Trophoblast cell (in vitro differentiated cells and primary cell): ENCODE data around the gene CCDC18.
"Not testable (repeated sequence)": the region's sequence is repeated elsewhere in the genome, so short reads cannot be mapped to it uniquely, and the experiment has no call there.

ENCODE experiments used
- DNase-seq, 2 donors: peaks; one replicate each; pipeline ENCODE4 v3.0.0-alpha.2; 2016
- H2AFZ ChIP-seq: 2 replicates; pipeline ENCODE4 v1.6.1; 2013; ENCODE audit warnings: low read length, moderate library complexity, mild to moderate bottlenecking; ENCODE audit not compliant: insufficient read depth, poor library complexity
- H2AK5ac ChIP-seq: 2 replicates; pipeline ENCODE4 v1.6.1; 2013; ENCODE audit warnings: mild to moderate bottlenecking, low read length
- H2BK120ac ChIP-seq: 2 replicates; pipeline ENCODE4 v1.6.1; 2013; ENCODE audit warnings: low read length, mild to moderate bottlenecking, moderate library complexity; ENCODE audit not compliant: insufficient read depth, poor library complexity
- H2BK12ac ChIP-seq: 2 replicates; pipeline ENCODE4 v1.6.1; 2013; ENCODE audit warnings: mild to moderate bottlenecking, low read length, moderate library complexity
- H2BK5ac ChIP-seq: 2 replicates; pipeline ENCODE4 v1.6.1; 2013; ENCODE audit warnings: low read length, low read depth, moderate library complexity, mild to moderate bottlenecking; ENCODE audit not compliant: poor library complexity
- H3K14ac ChIP-seq: 2 replicates; pipeline ENCODE4 v1.6.1; 2013; ENCODE audit warnings: mild to moderate bottlenecking, low read length
- H3K18ac ChIP-seq: 2 replicates; pipeline ENCODE4 v1.6.1; 2013; ENCODE audit warnings: mild to moderate bottlenecking, low read length
- H3K23ac ChIP-seq: 2 replicates; pipeline ENCODE4 v1.6.1; 2013; ENCODE audit warnings: low read length
- H3K27ac ChIP-seq: 2 replicates; pipeline ENCODE4 v1.5.1; 2013; ENCODE audit warnings: low read depth, mild to moderate bottlenecking, inconsistent platforms, low read length, moderate library complexity
- H3K27me3 ChIP-seq: 2 replicates; pipeline ENCODE4 v1.6.1; 2013; ENCODE audit warnings: inconsistent platforms, mild to moderate bottlenecking, low read length, moderate library complexity; ENCODE audit not compliant: insufficient read depth
- H3K36me3 ChIP-seq, 2 experiments: 1 replicate in 1 of 2; 2 replicates in 1 of 2; pipeline ENCODE4 v1.6.1; 2013; ENCODE audit warnings: low read length in 2 of 2, mild to moderate bottlenecking in 2 of 2, moderate library complexity in 1 of 2; ENCODE audit not compliant: insufficient read depth in 2 of 2, control insufficient read depth in 1 of 2
- H3K4ac ChIP-seq: 2 replicates; pipeline ENCODE4 v1.6.1; 2013; ENCODE audit warnings: low read depth, mild to moderate bottlenecking, low read length, moderate library complexity
- H3K4me1 ChIP-seq, 2 experiments: 1 replicate in 1 of 2; 2 replicates in 1 of 2; pipeline ENCODE4 v1.6.1; 2013; ENCODE audit warnings: low read length in 2 of 2, mild to moderate bottlenecking in 2 of 2, moderate library complexity in 1 of 2; ENCODE audit not compliant: insufficient read depth in 2 of 2, control insufficient read depth in 1 of 2
- H3K4me2 ChIP-seq: 2 replicates; pipeline ENCODE4 v1.6.1; 2013; ENCODE audit warnings: inconsistent platforms, mild to moderate bottlenecking, low read length, moderate library complexity
- H3K4me3 ChIP-seq: 2 replicates; pipeline ENCODE4 v1.5.1; 2013; ENCODE audit warnings: mild to moderate bottlenecking, low read depth, low read length, inconsistent platforms
- H3K79me1 ChIP-seq: one replicate; pipeline ENCODE4 v1.6.1; 2013; ENCODE audit warnings: low read length
- H3K79me2 ChIP-seq: 2 replicates; pipeline ENCODE4 v1.6.1; 2013; ENCODE audit warnings: low read length, mild to moderate bottlenecking; ENCODE audit not compliant: control insufficient read depth, insufficient read depth, poor library complexity
- H3K9ac ChIP-seq: 2 replicates; pipeline ENCODE4 v1.6.1; 2013; ENCODE audit warnings: mild to moderate bottlenecking, low read length
- H3K9me3 ChIP-seq: 2 replicates; pipeline ENCODE4 v1.6.1; 2013; ENCODE audit warnings: low read depth, mild to moderate bottlenecking, control low read depth, inconsistent platforms, low read length; ENCODE audit not compliant: insufficient read depth
- H4K12ac ChIP-seq: 2 replicates; pipeline ENCODE4 v1.6.1; 2013; ENCODE audit warnings: low read depth, mild to moderate bottlenecking, low read length, moderate library complexity
- H4K8ac ChIP-seq: 2 replicates; pipeline ENCODE4 v1.6.1; 2013; ENCODE audit warnings: low read depth, mild to moderate bottlenecking, low read length, moderate library complexity
- H4K91ac ChIP-seq: one replicate; pipeline ENCODE4 v1.6.1; 2013; ENCODE audit warnings: low read depth, mild to moderate bottlenecking, low read length, moderate library complexity
- WGBS: extraction: QIAGEN DNeasy Blood & Tissue Kit; methylation state at CpG from one replicate; pipeline ENCODE4 v1.1.7; 2013; ENCODE audit warnings: missing lambda C conversion rate; ENCODE audit not compliant: insufficient read length, insufficient coverage; ENCODE audit errors: extremely low coverage; 5-methylcytosine and 5-hydroxymethylcytosine counted together

Gene CCDC18

DNA sequence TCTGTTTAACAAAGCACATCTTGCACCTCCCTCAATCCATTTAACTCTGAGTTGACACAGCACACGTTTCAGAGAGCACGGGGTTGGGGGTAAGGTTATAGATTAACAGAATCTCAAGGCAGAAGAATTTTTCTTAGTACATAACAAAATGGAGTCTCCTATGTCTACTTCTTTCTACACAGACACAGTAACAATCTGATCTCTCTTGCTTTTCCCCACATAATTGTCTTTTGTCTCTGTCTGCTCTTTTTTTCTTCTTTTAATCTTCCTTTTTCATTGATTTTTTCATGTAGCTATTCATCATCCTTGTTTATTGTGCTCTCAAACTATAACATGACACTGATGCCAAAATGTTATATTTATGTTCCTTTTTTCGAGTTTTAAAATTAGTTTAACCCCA is 97.0 kb downstream of the CCDC18 start:
- no CpG with 5 or more reads among the region's 3 CpGs for WGBS
- H3K9ac ChIP-seq: not testable (repeated sequence)

DNA sequence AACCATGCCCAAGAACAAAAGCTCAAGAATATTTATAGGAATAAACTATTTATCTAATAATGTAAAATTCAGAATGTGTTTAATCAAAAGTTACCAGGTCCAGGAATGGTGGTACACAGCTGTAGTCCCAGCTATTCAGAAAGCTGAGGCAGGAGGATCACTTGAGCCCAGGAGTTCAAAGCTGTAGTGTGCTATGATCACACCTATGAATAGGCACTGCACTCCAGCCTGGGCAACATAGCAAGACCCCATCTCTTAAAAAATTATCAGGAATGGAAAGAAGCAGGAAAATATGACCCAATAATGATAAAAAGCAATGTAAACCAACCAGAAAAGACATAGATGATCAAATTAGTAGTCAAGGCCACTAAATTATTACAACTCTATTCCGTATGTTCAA is 103.0 kb downstream of the CCDC18 start:
- no peak overlapping the region for H2AFZ ChIP-seq

More for the DNA sequence above, 97.0 kb downstream of the CCDC18 start:
- H4K12ac ChIP-seq, H2AK5ac ChIP-seq, H3K27ac ChIP-seq, H3K4me1 ChIP-seq, H3K4me3 ChIP-seq, H3K9me3 ChIP-seq, H3K14ac ChIP-seq, H3K23ac ChIP-seq, H3K79me1 ChIP-seq, H4K91ac ChIP-seq, H2AFZ ChIP-seq, DNase-seq, H3K27me3 ChIP-seq, H3K4me2 ChIP-seq, H2BK120ac ChIP-seq, H2BK12ac ChIP-seq, H3K18ac ChIP-seq, H3K36me3 ChIP-seq, H4K8ac ChIP-seq, H2BK5ac ChIP-seq, H3K4ac ChIP-seq, H3K79me2 ChIP-seq: not testable (repeated sequence)

DNA sequence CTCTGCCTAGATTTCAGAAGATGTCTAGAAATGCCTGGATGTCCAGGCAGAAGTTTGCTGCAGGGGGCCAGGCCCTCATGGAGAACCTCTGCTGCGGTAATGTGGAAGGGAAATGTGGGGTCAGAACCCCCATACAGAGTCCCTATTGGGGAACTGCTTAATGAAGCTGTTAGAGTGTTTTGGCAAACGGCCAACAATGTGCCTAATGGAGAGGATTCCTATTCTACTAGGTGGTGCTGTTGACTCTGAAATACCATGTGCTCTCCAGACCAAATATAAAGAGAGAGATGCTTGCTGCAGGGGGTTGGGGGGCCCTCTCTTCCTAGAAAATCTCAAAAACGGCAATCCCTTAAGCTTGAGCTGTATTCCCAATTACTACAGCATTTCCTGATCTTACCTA is 108.0 kb downstream of the CCDC18 start:
- H3K4ac ChIP-seq: no peak overlapping the region
- H3K4me3 ChIP-seq: no peak overlapping the region
- H3K9me3 ChIP-seq: no peaks in the 10 kb centered on the region
- no peak overlapping the region for H2AFZ ChIP-seq
- WGBS: no CpG with 5 or more reads among the region's 3 CpGs
- no peak for DNase-seq
- no peaks in the 10 kb centered on the region for H3K79me1 ChIP-seq
- H3K79me2 ChIP-seq: no peaks in the 10 kb centered on the region
- no peaks in the 10 kb centered on the region for H3K27me3 ChIP-seq
- H3K23ac ChIP-seq: no peak overlapping the region
- no peak overlapping the region for H3K9ac ChIP-seq
- no peak overlapping the region for H3K18ac ChIP-seq
- H3K36me3 ChIP-seq: peaks cover 2% of the 10 kb centered on the region in 2 experiments
- H2BK120ac ChIP-seq: no peak overlapping the region
- H3K4me1 ChIP-seq: no peaks in the 10 kb centered on the region
- H4K12ac ChIP-seq: no peak overlapping the region
- no peak overlapping the region for H3K27ac ChIP-seq
- no peak overlapping the region for H2BK5ac ChIP-seq
- H2AK5ac ChIP-seq: no peak overlapping the region
- no peak overlapping the region for H4K91ac ChIP-seq
- H3K4me2 ChIP-seq: no peak overlapping the region
- H3K14ac ChIP-seq: no peak overlapping the region
- H4K8ac ChIP-seq: no peak overlapping the region
- H2BK12ac ChIP-seq: no peak overlapping the region

More for the DNA sequence above, 103.0 kb downstream of the CCDC18 start:
- Histone ChIP-seq H3K4ac (no peak overlapping the region), H2BK120ac (no peak overlapping the region), H4K8ac (no peak overlapping the region), H4K12ac (no peak overlapping the region), H4K91ac (no peak overlapping the region), H2BK12ac (no peak overlapping the region), H3K23ac (no peak overlapping the region), H3K9ac (no peak overlapping the region), H3K27me3 (no peaks in the 10 kb centered on the region), H3K79me2 (no peaks in the 10 kb centered on the region), H3K27ac (no peak overlapping the region), H3K9me3 (peaks cover 3% of the 10 kb centered on the region), H3K18ac (no peak overlapping the region), H3K4me1 (no peaks in the 10 kb centered on the region), H3K79me1 (no peaks in the 10 kb centered on the region), H3K4me3 (no peak overlapping the region), H3K36me3 (peaks cover 2 to 6% of the 10 kb centered on the region in 2 experiments), H2AK5ac (no peak overlapping the region), H3K4me2 (no peak overlapping the region), H3K14ac (no peak overlapping the region), H2BK5ac (no peak overlapping the region)
- no CpG with 5 or more reads among the region's 1 CpG for WGBS
- no peak for DNase-seq

DNA sequence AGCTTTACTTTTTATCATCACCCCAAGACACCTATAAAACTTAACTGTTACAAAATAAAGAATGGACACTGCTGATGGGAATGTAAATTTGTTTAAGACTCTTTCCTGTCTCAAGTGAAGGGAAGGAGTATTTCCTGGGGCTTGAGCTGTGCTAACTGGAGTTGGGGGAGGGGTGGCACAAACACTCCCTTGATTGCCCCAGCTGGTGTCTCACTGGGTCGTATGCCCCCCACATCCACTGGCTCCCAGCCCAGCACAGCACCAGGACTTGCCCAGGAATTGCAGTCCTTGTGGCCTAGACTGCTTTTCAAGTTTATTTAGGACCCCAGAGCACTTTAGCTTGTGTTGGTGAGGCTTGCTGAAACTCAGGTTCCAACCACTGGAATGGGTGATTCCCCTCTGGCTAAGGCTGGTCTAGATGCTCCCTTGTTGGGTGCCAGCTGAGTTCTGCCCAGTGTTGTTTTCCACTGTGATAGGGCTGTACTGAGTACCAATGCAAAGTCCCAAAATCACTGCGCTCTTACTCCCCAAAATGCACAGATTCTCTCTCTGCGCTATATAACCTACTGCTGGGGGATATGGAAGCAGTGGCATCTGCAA is 116.1 kb downstream of the CCDC18 start:
- H4K8ac ChIP-seq: no peak overlapping the region
- no peak overlapping the region for H4K91ac ChIP-seq
- no peaks in the 10 kb centered on the region for H3K79me2 ChIP-seq
- H3K18ac ChIP-seq: no peak overlapping the region
- no peak overlapping the region for H3K4me3 ChIP-seq
- no peak overlapping the region for H2AK5ac ChIP-seq
- peaks cover 0 to 2% of the 10 kb centered on the region in 2 experiments for H3K4me1 ChIP-seq
- no peaks in the 10 kb centered on the region for H3K27me3 ChIP-seq
- H3K14ac ChIP-seq: no peak overlapping the region
- H3K4ac ChIP-seq: no peak overlapping the region
- no peak overlapping the region for H2AFZ ChIP-seq
- H3K9ac ChIP-seq: no peak overlapping the region
- H3K9me3 ChIP-seq: no peaks in the 10 kb centered on the region
- H3K23ac ChIP-seq: no peak overlapping the region
- no CpG with 5 or more reads among the region's 3 CpGs for WGBS
- no peaks in the 10 kb centered on the region for H3K36me3 ChIP-seq
- H4K12ac ChIP-seq: no peak overlapping the region
- no peak overlapping the region for H2BK12ac ChIP-seq
- H3K27ac ChIP-seq: no peak overlapping the region
- no peaks in the 10 kb centered on the region for H3K79me1 ChIP-seq
- H2BK120ac ChIP-seq: no peak overlapping the region
- no peak overlapping the region for H2BK5ac ChIP-seq
- no peak overlapping the region for H3K4me2 ChIP-seq
- DNase-seq: no peak
